HG03103 (cell line): ENCODE results near the gene KRT40.

ENCODE experiments used
- ATAC-seq: cut with Tn5 transposase; IDR thresholded peaks from one replicate; pipeline ENCODE4 v1.9.1; 2021; ENCODE audit warnings: low read depth; ENCODE audit not compliant: unreplicated experiment

KRT40 gene

GRCh38 chr17:40953881-40954280, 30.2 kb downstream of the KRT40 start:
- ATAC-seq = no peak

GRCh38 chr17:40952661-40953060, 31.5 kb downstream of the KRT40 start:
- no peak for ATAC-seq

- ATAC-seq = no peak
Measured at GRCh38 chr17:40952154-40952553, 32.0 kb downstream of the KRT40 start.

GRCh38 chr17:40951011-40951622, 33.0 kb downstream of the KRT40 start:
- ATAC-seq = no peak

- ATAC-seq = no peak
Measured at GRCh38 chr17:40950176-40950575, 34.0 kb downstream of the KRT40 start.

GRCh38 chr17:40949418-40949817, 34.7 kb downstream of the KRT40 start:
- no peak for ATAC-seq

GRCh38 chr17:40947929-40948328, 36.2 kb downstream of the KRT40 start:
- ATAC-seq = no peak

GRCh38 chr17:40945414-40945813, 38.7 kb downstream of the KRT40 start:
- no peak for ATAC-seq

- no peak for ATAC-seq
Measured at GRCh38 chr17:40944531-40944930, 39.6 kb downstream of the KRT40 start.

- no peak for ATAC-seq
Measured at GRCh38 chr17:40942553-40942952, 41.6 kb downstream of the KRT40 start.

- no peak for ATAC-seq
Measured at GRCh38 chr17:40940266-40940665, 43.9 kb downstream of the KRT40 start.

GRCh38 chr17:40938981-40939380, 45.1 kb downstream of the KRT40 start:
- no peak for ATAC-seq

- no peak for ATAC-seq
Measured at GRCh38 chr17:40937384-40937819, 46.7 kb downstream of the KRT40 start, which contains the start of gene KRT23. TSS of gene KRT23 (minus strand) at chr17:40937646. CDS start at chr17:40936603, 1,043 bp downstream.

- no peak for ATAC-seq
Measured at GRCh38 chr17:40936976-40937375, 47.1 kb downstream of the KRT40 start.

- no peak for ATAC-seq
Measured at GRCh38 chr17:40936437-40936971, 47.6 kb downstream of the KRT40 start.

- no peak for ATAC-seq
Measured at GRCh38 chr17:40935624-40936023, 48.5 kb downstream of the KRT40 start.

- no peak for ATAC-seq
Measured at GRCh38 chr17:40932608-40933007, 51.5 kb downstream of the KRT40 start.

GRCh38 chr17:40931311-40931710, 52.8 kb downstream of the KRT40 start:
- ATAC-seq = no peak
